HEK293T (cell line): ENCODE data around the gene LYRM2.

Source experiments
- BHLHE40 ChIP-seq: fragments of 450-650 bp; IDR thresholded peaks from 2 replicates; pipeline ENCODE4 v1.6.1; 2016; ENCODE audit warnings: mild to moderate bottlenecking, moderate library complexity, borderline replicate concordance
- FOXM1 ChIP-seq: fragments of 450-650 bp; IDR thresholded peaks from 2 replicates; pipeline ENCODE4 v1.6.1; 2017; ENCODE audit warnings: mild to moderate bottlenecking, borderline replicate concordance
- HDGF ChIP-seq: fragments of 450-650 bp; IDR thresholded peaks from 2 replicates; pipeline ENCODE4 v1.6.1; 2017; ENCODE audit warnings: antibody characterized with exemption, borderline replicate concordance
- TARDBP ChIP-seq: fragments of 450-650 bp; IDR thresholded peaks from 2 replicates; pipeline ENCODE4 v1.6.1; 2016

DNA sequence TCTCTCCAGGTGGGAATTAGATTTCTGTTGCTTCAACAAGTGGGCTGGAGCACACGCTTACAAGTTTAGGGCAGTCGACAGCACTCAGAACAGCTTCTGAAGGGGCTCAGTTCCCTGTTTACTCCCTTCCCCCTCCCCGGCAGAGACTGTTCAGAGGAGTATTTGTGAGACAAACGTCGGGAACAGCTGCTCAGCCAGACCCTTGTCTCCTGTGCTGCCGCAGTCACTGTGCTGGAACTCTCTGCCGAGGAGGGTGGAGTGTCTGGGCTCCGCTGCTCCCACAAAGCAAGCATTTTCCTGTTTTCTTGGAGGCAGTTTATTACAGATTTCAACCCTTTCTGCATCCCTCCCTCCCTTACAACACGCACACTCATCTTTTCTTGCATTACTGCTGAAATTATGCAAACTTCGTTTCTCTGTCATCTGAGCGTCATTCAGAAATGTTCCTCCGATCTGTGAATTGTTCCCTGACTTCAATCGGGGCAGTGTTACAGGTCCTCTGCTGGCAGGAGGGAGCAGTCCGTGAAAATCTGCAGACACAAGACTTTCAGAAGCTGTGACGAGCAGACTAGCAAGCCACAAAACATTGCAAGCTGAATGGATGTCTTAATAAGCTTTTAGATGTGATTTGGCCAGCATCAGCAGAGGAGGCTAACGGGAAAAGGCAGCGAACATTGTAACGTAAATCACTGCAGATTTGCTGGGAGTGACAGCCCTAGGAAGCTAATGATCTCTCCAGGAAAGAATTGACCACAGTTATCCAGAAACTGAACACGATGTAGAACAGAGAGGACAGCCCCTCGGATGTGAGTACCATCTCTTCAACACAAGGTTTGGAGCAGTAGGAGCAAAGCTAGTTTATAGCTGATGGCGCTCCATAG lies 76.2 kb downstream of the LYRM2 start:
- TF ChIP-seq HDGF (no peak), FOXM1 (no peak), BHLHE40 (no peak), TARDBP (no peak)
